Endothelial cell (in vitro differentiated cells): ENCODE data around the gene ANKRD28. TPM values are rescaled to one million over a fixed set of nuclear protein-coding genes. Genes with fewer than 3 reads are reported as not detected.
"Not testable (repeated sequence)": the region's sequence is repeated elsewhere in the genome, so short reads cannot be mapped to it uniquely, and the experiment has no call there.

Experiments used
- DNase-seq: peaks from one replicate; pipeline ENCODE4 v3.0.0; 2021; ENCODE audit warnings: low spot score
- H3K27ac Mint-ChIP-seq: one replicate; pipeline ENCODE4 v1.8.0; 2021; ENCODE audit warnings: mixed read lengths, inconsistent platforms; ENCODE audit not compliant: unreplicated experiment
- H3K27me3 Mint-ChIP-seq: one replicate; pipeline ENCODE4 v1.8.0; 2021; ENCODE audit warnings: mild to moderate bottlenecking, moderate library complexity, mixed read lengths, inconsistent platforms; ENCODE audit not compliant: unreplicated experiment
- H3K36me3 Mint-ChIP-seq: one replicate; pipeline ENCODE4 v1.8.0; 2021; ENCODE audit warnings: mild to moderate bottlenecking, low read depth, mixed read lengths, inconsistent platforms; ENCODE audit not compliant: unreplicated experiment
- H3K4me1 Mint-ChIP-seq: one replicate; pipeline ENCODE4 v1.8.0; 2021; ENCODE audit warnings: mild to moderate bottlenecking, mixed read lengths, inconsistent platforms; ENCODE audit not compliant: unreplicated experiment
- H3K4me3 Mint-ChIP-seq: one replicate; pipeline ENCODE4 v1.8.0; 2021; ENCODE audit warnings: mild to moderate bottlenecking, mixed read lengths, inconsistent platforms; ENCODE audit not compliant: unreplicated experiment
- H3K9me3 Mint-ChIP-seq: one replicate; pipeline ENCODE4 v1.8.0; 2021; ENCODE audit warnings: mixed read lengths, inconsistent platforms; ENCODE audit not compliant: unreplicated experiment
- total RNA-seq: library from RNA; stranded (reverse); fragmentation: NEBNext Ultra II Directional; extraction: Animal tissue kit (Norgen Biotek cat#: 25700); gene quantifications from one replicate; pipeline ENCODE4 v1.2.1, GENCODE V29; 2021; ENCODE audit not compliant: unreplicated experiment
- TF ChIP-seq, protein P1 (sequence below): fragments of 200-600 bp; sonication (generic); IDR thresholded peaks from one replicate; pipeline ENCODE4 v1.5.0; 2021; ENCODE audit warnings: antibody characterized with exemption; ENCODE audit not compliant: unreplicated experiment

Gene ANKRD28
- total RNA-seq, 1 donor from 2014 or later: 22.6 TPM

DNA sequence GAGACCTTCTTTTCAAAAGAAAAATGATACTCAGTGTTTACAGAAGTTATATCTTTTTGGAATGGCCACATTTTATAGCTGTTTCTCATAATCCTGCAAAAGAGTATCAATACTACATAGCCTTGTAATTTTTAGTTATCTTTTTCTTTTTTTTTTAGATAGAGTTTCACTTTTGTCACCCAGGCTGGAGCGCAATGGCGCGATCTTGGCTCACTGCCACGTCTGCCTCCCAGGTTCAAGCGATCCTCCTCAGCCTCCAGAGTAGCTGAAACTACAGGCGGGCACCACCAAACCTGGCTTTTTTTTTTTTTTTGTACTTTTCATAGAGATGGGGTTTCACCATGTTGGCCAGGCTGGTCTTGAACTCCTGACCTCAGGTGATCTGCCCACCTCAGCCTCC, 53.6 kb downstream of the ANKRD28 start:
- no peak for DNase-seq
- Mint-ChIP-seq H3K27me3 (peaks cover 3% of the 10 kb centered on the region), H3K9me3 (peaks cover 14% of the 10 kb centered on the region), H3K27ac (no peak overlapping the region), H3K36me3 (peaks cover 32% of the 10 kb centered on the region), H3K4me1 (no peaks in the 10 kb centered on the region), H3K4me3 (no peak overlapping the region)
- TF ChIP-seq, protein P1, sequence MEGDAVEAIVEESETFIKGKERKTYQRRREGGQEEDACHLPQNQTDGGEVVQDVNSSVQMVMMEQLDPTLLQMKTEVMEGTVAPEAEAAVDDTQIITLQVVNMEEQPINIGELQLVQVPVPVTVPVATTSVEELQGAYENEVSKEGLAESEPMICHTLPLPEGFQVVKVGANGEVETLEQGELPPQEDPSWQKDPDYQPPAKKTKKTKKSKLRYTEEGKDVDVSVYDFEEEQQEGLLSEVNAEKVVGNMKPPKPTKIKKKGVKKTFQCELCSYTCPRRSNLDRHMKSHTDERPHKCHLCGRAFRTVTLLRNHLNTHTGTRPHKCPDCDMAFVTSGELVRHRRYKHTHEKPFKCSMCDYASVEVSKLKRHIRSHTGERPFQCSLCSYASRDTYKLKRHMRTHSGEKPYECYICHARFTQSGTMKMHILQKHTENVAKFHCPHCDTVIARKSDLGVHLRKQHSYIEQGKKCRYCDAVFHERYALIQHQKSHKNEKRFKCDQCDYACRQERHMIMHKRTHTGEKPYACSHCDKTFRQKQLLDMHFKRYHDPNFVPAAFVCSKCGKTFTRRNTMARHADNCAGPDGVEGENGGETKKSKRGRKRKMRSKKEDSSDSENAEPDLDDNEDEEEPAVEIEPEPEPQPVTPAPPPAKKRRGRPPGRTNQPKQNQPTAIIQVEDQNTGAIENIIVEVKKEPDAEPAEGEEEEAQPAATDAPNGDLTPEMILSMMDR: no peak

DNA sequence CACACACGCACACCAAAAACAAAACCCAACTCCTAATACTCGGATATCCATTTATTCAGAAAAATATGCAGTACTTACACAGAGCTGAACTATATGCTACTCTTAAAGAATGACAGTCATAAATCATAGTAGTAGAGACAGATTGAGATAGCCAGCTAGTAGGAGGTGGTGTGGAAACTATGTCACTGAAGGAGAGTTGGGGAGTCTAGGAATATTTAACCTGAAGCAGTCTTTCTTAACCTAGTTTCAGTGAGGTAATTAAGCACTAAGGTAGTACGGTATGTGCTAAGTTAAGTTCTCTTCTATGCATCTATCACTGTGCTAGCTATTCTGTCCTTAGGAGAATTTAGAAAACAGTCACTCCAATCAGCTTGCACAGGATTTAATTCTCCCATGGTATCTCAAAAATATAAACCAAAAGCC, 54.2 kb downstream of the ANKRD28 start:
- Mint-ChIP-seq H3K27me3 (peaks cover 3% of the 10 kb centered on the region), H3K9me3 (peaks cover 14% of the 10 kb centered on the region), H3K4me3 (peak overlapping the region; percentile 85)

DNA sequence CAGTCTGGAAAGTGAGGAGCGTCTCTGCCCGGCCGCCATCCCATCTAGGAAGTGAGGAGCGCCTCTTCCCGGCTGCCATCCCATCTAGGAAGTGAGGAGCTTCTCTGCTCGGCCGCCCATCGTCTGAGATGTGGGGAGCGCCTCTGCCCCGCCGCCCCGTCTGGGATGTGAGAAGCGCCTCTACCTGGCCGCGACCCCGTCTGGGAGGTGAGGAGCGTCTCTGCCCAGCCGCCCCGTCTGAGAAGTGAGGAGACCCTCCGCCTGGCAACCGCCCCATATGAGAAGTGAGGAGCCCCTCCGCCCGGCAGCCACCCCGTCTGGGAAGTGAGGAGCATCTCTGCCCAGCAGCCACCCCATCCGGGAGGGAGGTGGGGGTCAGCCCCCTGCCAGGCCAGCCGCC, 55.5 kb downstream of the ANKRD28 start:
- DNase-seq, H3K27me3 Mint-ChIP-seq, H3K27ac Mint-ChIP-seq, H3K4me1 Mint-ChIP-seq, H3K4me3 Mint-ChIP-seq: not testable (repeated sequence)
- Mint-ChIP-seq H3K9me3 (peaks cover 18% of the 10 kb centered on the region), H3K36me3 (peaks cover 48% of the 10 kb centered on the region)

More for the DNA sequence above, 54.2 kb downstream of the ANKRD28 start:
- no peak for DNase-seq
- peaks cover 38% of the 10 kb centered on the region for H3K36me3 Mint-ChIP-seq
- no peak overlapping the region for H3K27ac Mint-ChIP-seq
- TF ChIP-seq, protein P1: no peak
- no peaks in the 10 kb centered on the region for H3K4me1 Mint-ChIP-seq

DNA sequence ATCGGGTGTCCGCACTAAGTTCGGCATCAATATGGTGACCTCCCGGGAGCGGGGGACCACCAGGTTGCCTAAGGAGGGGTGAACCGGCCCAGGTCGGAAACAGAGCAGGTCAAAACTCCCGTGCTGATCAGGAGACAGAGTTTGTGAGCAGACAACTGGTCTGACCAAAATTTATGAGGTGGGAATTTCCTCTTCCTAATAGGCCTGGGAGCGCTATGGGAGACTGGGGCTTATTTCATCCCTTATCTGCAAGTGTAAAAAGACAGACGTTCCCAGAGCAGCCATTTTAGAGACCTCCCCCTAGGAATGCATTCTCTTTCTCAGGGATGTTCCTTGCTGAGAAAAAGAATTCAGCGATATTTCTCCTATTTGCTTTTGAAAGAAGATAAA, 59.2 kb downstream of the ANKRD28 start:
- H3K27ac Mint-ChIP-seq, DNase-seq, H3K4me1 Mint-ChIP-seq, H3K27me3 Mint-ChIP-seq: not testable (repeated sequence)
- H3K9me3 Mint-ChIP-seq: peaks cover 17% of the 10 kb centered on the region
- peaks cover 43% of the 10 kb centered on the region for H3K36me3 Mint-ChIP-seq
- H3K4me3 Mint-ChIP-seq: peak overlapping the region; percentile 73

DNA sequence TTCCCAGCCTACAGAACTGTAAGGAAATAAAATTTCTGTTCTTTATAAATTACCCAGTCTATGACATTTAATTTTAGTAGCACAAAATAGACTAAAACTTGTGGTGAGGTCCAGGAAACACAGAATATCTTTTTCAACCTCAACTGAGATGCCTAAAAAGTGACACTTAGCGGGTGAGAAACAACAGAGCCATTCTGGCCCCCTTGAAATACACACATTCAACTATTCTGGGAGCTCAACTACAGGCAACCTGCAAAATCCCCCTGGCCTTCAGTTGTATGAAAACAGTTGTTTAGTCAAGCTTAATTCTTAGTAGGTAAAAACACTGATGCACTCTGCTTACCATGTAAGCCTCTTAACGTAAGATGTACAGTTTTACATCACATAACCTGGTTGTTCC, 66.8 kb downstream of the ANKRD28 start:
- Mint-ChIP-seq H3K27me3 (no peaks in the 10 kb centered on the region), H3K27ac (no peak overlapping the region), H3K4me3 (no peak overlapping the region), H3K4me1 (no peaks in the 10 kb centered on the region), H3K9me3 (no peaks in the 10 kb centered on the region), H3K36me3 (peaks cover 5% of the 10 kb centered on the region)
- TF ChIP-seq, protein P1: no peak
- DNase-seq: no peak

DNA sequence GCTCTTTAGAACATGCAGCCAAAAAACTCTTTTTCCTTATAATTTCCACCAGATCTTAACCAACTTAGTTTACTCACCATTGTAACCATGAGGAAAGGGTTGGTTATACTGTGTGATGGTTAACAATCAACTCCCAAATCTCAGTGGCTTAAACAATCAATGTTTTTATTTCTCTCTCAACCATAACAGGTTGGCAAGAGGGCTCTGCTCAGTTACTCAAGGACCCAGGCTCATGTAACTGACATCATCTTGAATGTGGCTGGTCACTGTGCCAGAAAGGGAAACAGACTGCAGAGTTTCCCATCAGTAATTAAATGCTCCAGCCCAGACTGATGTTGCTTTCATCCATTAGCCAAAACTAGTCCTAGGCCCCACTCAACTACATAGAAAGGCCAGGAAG, 69.0 kb downstream of the ANKRD28 start:
- Mint-ChIP-seq H3K9me3 (no peaks in the 10 kb centered on the region), H3K4me3 (no peak overlapping the region), H3K27me3 (no peaks in the 10 kb centered on the region), H3K4me1 (no peaks in the 10 kb centered on the region), H3K27ac (no peak overlapping the region), H3K36me3 (peaks cover 5% of the 10 kb centered on the region)
- TF ChIP-seq, protein P1: no peak
- DNase-seq: no peak
